ENCODE measurements around the gene SRPK1.

GRCh38 chr6:35954333-35954732 is 33.4 kb upstream of the SRPK1 start:
- TF ChIP-seq EZH2 (IDR thresholded peaks at IDR 0.05; ENCODE audit: low read depth, low read length, severe bottlenecking) = no peak
- TF ChIP-seq CTCF (IDR thresholded peaks at IDR 0.05; ENCODE audit: control extremely low read depth in 1 of 3, insufficient read depth in 1 of 3, low read depth in 1 of 3, low read length in 3 of 3) = no peak
- no peak for TF ChIP-seq POLR2AphosphoS5 (IDR thresholded peaks at IDR 0.05; ENCODE audit: low read depth, low read length)
- no peak for TF ChIP-seq YY1 (IDR thresholded peaks at IDR 0.05; ENCODE audit: low read depth, low read length)
